ENCODE results near the gene TMUB1.

Gene TMUB1

GRCh38 chr7:151061213-151062110 is 21.8 kb downstream of the TMUB1 start:
- Histone ChIP-seq H3K36me3 (ENCODE audit: control insufficient read depth, insufficient read depth, low read length) (peaks cover 8% of the 10 kb centered on the region), H3K4me3 (replicated peaks; ENCODE audit: low read depth, low read length) (peak overlapping the region; percentile 75), H3K27me3 (replicated peaks; ENCODE audit: control insufficient read depth, insufficient read depth, low read length) (no peaks in the 10 kb centered on the region)
- no peak for TF ChIP-seq CTCF (IDR thresholded peaks at IDR 0.05; ENCODE audit: insufficient read depth, low read length, poor library complexity, severe bottlenecking)
- no peak for DNase-seq (ENCODE audit: extremely low read depth, insufficient read length)

- Histone ChIP-seq H3K27me3 (replicated peaks; ENCODE audit: control insufficient read depth, insufficient read depth, low read length) (no peaks in the 10 kb centered on the region), H3K4me3 (replicated peaks; ENCODE audit: low read depth, low read length) (peak overlapping the region; percentile 75), H3K36me3 (ENCODE audit: control insufficient read depth, insufficient read depth, low read length) (peaks cover 6% of the 10 kb centered on the region)
- DNase-seq (ENCODE audit: extremely low read depth, insufficient read length): no peak
- peak; percentile 8 for TF ChIP-seq CTCF (IDR thresholded peaks at IDR 0.05; ENCODE audit: insufficient read depth, low read length, poor library complexity, severe bottlenecking)
Observed at GRCh38 chr7:151060416-151061212, 22.7 kb downstream of the TMUB1 start.

GRCh38 chr7:151060113-151060415 is 23.2 kb downstream of the TMUB1 start:
- Histone ChIP-seq H3K27me3 (replicated peaks; ENCODE audit: control insufficient read depth, insufficient read depth, low read length) (no peaks in the 10 kb centered on the region), H3K4me3 (replicated peaks; ENCODE audit: low read depth, low read length) (peak overlapping the region; percentile 75), H3K36me3 (ENCODE audit: control insufficient read depth, insufficient read depth, low read length) (peaks cover 3% of the 10 kb centered on the region)
- no peak for DNase-seq (ENCODE audit: extremely low read depth, insufficient read length)
- no peak for TF ChIP-seq CTCF (IDR thresholded peaks at IDR 0.05; ENCODE audit: insufficient read depth, low read length, poor library complexity, severe bottlenecking)

- Histone ChIP-seq H3K27me3 (replicated peaks; ENCODE audit: control insufficient read depth, insufficient read depth, low read length) (no peaks in the 10 kb centered on the region), H3K36me3 (ENCODE audit: control insufficient read depth, insufficient read depth, low read length) (peaks cover 3% of the 10 kb centered on the region), H3K4me3 (replicated peaks; ENCODE audit: low read depth, low read length) (peak within 1 kb of the TSS; percentile 75)
- DNase-seq (ENCODE audit: extremely low read depth, insufficient read length): peak; percentile 86
- TF ChIP-seq CTCF (IDR thresholded peaks at IDR 0.05; ENCODE audit: insufficient read depth, low read length, poor library complexity, severe bottlenecking): peak; percentile 70
Observed at GRCh38 chr7:151059367-151060112, 23.8 kb downstream of the TMUB1 start, which contains the start of gene SLC4A2. Gene SLC4A2 (plus strand): TSS chr7:151059589. CDS start chr7:151061988, 2,399 bp downstream.

- no peaks in the 10 kb centered on the region for H3K27me3 ChIP-seq (replicated peaks; ENCODE audit: control insufficient read depth, insufficient read depth, low read length)
- DNase-seq (ENCODE audit: extremely low read depth, insufficient read length): no peak
- H3K4me3 ChIP-seq (replicated peaks; ENCODE audit: low read depth, low read length): peak overlapping the region; percentile 75
- H3K36me3 ChIP-seq (ENCODE audit: control insufficient read depth, insufficient read depth, low read length): peaks cover 5% of the 10 kb centered on the region
- no peak for TF ChIP-seq CTCF (IDR thresholded peaks at IDR 0.05; ENCODE audit: insufficient read depth, low read length, poor library complexity, severe bottlenecking)
Observed at GRCh38 chr7:151058781-151059366, 24.4 kb downstream of the TMUB1 start.
